Measurements from ENCODE around the gene SMIM7. TPM values are rescaled to one million over a fixed set of nuclear protein-coding genes. Genes with fewer than 3 reads are reported as not detected.

Gene SMIM7
- 69.3 and 81.8 TPM in 2 replicates for total RNA-seq (2022)
- percentile 91 among the genes with signal in this experiment for Bru-seq, nascent RNA
- BruChase-seq, experiment 1, labeled RNA remaining after a 6-hour chase: percentile 96 among the genes with signal in this experiment
- BruChase-seq, experiment 2, labeled RNA remaining after a 2-hour chase: percentile 96 among the genes with signal in this experiment
- long read RNA-seq, transcript SMIM7-208 (5 exons, 2,776 nt): major isoform, 58 of 92 reads
- long read RNA-seq, transcript SMIM7-217 (6 exons, 1,123 nt): minor isoform, 6 of 92 reads
- long read RNA-seq, transcript SMIM7-210 (6 exons, 1,065 nt): minor isoform, 6 of 92 reads
- long read RNA-seq, partial matches to known transcripts: 2 of 92 reads
- long read RNA-seq, other reads (novel, unspliced or antisense): 5 of 92 reads

DNA sequence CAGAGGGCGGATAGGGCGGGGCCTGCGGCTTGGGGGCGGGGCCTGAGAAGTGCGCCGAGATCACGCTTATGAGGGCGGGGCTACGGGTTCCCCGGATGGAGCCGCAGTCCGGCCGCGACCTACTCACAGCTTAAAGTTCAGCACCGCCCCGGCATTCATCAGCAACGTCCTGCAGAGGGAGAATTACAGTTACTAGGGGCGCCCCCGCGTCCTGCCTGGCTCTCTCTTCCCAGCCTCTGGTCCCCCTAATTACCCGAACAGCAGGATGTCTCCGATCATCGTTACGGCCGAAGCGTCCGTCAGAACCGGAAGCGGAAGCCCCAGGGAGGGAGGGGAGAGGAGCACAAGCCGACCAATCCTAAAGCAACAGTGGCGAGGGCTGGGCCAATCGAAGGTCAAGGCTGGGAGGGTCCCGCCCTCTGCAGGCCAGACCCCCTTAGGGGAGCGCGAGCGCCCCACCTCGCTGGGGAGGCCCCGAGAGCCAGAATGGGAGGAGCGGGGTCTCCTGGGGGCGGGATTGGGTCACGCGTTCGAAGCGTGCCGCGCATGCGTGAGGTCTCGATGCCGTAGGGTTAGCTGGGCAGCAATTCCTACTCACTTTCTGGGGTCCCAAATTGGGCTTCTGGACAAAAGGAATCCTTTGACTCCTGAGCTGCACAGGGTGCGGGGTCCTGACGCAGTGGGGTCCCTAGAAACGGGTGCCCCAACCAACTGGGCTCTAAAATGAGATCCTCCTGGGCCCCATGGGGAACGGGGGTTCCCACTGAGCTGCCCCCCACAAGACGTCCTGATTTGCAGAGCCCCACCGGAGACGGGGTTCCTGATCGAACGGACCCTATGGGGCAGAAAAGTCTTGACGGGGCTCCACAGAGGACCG, at the start of gene SMIM7:
TSS of gene SMIM7 (minus strand) at position 313 of the 877 bp plus-strand sequence. CDS start at position 279, 34 bp downstream.
- ChIA-PET CTCF (interaction anchor here (0.7 to 1.1 kb wide), 4 partner anchors 34 to 637 kb away, joined by 3 to 4 read pairs (median 4); no protein-coding TSS in a partner anchor), POLR2A (interaction anchor here (0.6 to 3.7 kb wide), 34 partner anchors 10 to 609 kb away, joined by 3 to 30 read pairs (median 4); partner anchors contain the start of genes C19orf44, CALR3, CHERP and MED26)
- Mint-ChIP-seq H3K27ac (ENCODE audit: low read depth, unreplicated experiment) (peak within 1 kb of the TSS; percentile 94), H3K27me3 (ENCODE audit: insufficient read depth, unreplicated experiment) (no peaks in the 10 kb centered on the region), H3K4me1 (ENCODE audit: insufficient read depth, unreplicated experiment) (peaks cover 7% of the 10 kb centered on the region), H3K4me3 (ENCODE audit: unreplicated experiment) (peak within 1 kb of the TSS; percentile 95), H3K36me3 (ENCODE audit: insufficient read depth, unreplicated experiment) (peaks cover 36% of the 10 kb centered on the region), H3K9me3 (ENCODE audit: unreplicated experiment) (no peaks in the 10 kb centered on the region)
- intact Hi-C loops (cut with micrococcal nuclease): no loop called here
- DNase-seq (ENCODE audit: unreplicated experiment): peak; percentile 99
- TF ChIP-seq, protein P1, sequence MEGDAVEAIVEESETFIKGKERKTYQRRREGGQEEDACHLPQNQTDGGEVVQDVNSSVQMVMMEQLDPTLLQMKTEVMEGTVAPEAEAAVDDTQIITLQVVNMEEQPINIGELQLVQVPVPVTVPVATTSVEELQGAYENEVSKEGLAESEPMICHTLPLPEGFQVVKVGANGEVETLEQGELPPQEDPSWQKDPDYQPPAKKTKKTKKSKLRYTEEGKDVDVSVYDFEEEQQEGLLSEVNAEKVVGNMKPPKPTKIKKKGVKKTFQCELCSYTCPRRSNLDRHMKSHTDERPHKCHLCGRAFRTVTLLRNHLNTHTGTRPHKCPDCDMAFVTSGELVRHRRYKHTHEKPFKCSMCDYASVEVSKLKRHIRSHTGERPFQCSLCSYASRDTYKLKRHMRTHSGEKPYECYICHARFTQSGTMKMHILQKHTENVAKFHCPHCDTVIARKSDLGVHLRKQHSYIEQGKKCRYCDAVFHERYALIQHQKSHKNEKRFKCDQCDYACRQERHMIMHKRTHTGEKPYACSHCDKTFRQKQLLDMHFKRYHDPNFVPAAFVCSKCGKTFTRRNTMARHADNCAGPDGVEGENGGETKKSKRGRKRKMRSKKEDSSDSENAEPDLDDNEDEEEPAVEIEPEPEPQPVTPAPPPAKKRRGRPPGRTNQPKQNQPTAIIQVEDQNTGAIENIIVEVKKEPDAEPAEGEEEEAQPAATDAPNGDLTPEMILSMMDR (IDR thresholded peaks at IDR 0.05; ENCODE audit: unreplicated experiment): no peak
- no TSS peak for BruUV-seq (replicated peaks)

DNA sequence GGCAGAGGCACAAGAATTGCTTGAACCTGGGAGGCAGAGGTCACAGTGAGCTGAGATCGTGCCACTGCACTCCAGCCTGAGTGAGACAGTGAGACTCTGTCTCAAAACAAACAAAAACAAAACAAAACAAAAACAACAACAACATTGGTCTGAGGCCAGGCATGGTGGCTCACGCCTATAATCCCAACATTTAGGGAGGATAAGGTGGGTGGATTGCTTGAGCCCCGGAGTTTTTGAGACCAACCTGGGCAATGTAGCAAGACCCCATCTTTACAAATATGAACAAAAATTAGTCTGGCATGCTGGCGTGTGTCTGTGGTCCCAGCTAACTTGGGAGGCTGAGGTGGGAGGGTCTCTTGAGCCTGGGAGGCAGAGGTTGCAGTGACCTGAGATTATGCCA, 43.7 kb upstream of the SMIM7 start:
- Mint-ChIP-seq H3K9me3 (ENCODE audit: unreplicated experiment) (no peaks in the 10 kb centered on the region), H3K4me1 (ENCODE audit: insufficient read depth, unreplicated experiment) (peaks cover 10% of the 10 kb centered on the region), H3K27me3 (ENCODE audit: insufficient read depth, unreplicated experiment) (no peaks in the 10 kb centered on the region), H3K27ac (ENCODE audit: low read depth, unreplicated experiment) (peak overlapping the region; percentile 52), H3K4me3 (ENCODE audit: unreplicated experiment) (no peak overlapping the region), H3K36me3 (ENCODE audit: insufficient read depth, unreplicated experiment) (no peaks in the 10 kb centered on the region)
- TF ChIP-seq, protein P1 (IDR thresholded peaks at IDR 0.05; ENCODE audit: unreplicated experiment): no peak
- POLR2A ChIA-PET: interaction anchor here (0.6 to 2.3 kb wide), 3 partner anchors 15 to 43 kb away, joined by 3 to 11 read pairs (median 3); partner anchors contain the start of gene TMEM38A
- no TSS peak for BruUV-seq (replicated peaks)
- DNase-seq (ENCODE audit: unreplicated experiment): no peak
- intact Hi-C loops (cut with micrococcal nuclease): no loop called here
- CTCF ChIA-PET: interaction anchor here (0.6 to 1.9 kb wide), 3 partner anchors 11 to 363 kb away, joined by 3 to 10 read pairs (median 3); no protein-coding TSS in a partner anchor

DNA sequence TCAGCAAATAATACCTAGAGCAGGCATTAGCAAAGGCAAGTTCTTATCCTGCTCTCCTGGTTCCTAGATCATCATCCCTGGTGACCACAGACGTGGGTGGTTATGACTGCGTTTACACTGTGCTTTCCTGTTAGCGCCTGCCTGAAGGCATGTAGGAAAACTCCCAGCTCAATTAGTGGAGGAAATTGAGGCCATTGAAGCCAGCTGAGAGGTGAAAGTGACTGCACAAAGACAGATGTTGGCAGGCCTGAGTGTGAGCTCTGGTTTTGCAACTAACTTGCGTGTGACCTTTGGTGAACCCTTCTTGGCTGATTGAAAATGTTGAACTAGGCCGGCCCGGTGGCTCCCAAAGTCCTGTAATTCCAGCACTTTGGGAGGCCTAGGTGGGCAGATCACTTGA, 42.2 kb upstream of the SMIM7 start:
- no peak overlapping the region for H3K4me3 Mint-ChIP-seq (ENCODE audit: unreplicated experiment)
- TF ChIP-seq, protein P1 (IDR thresholded peaks at IDR 0.05; ENCODE audit: unreplicated experiment): no peak
- no peaks in the 10 kb centered on the region for H3K36me3 Mint-ChIP-seq (ENCODE audit: insufficient read depth, unreplicated experiment)
- DNase-seq (ENCODE audit: unreplicated experiment): peak; percentile 93
- no peaks in the 10 kb centered on the region for H3K9me3 Mint-ChIP-seq (ENCODE audit: unreplicated experiment)
- POLR2A ChIA-PET: interaction anchor here (0.6 to 2.3 kb wide), 9 partner anchors 16 to 184 kb away, joined by 3 to 11 read pairs (median 3); partner anchors contain the start of gene TMEM38A
- BruUV-seq (replicated peaks): no TSS peak
- intact Hi-C loops (cut with micrococcal nuclease): no loop called here
- peaks cover 10% of the 10 kb centered on the region for H3K4me1 Mint-ChIP-seq (ENCODE audit: insufficient read depth, unreplicated experiment)
- no peak overlapping the region for H3K27ac Mint-ChIP-seq (ENCODE audit: low read depth, unreplicated experiment)
- no peaks in the 10 kb centered on the region for H3K27me3 Mint-ChIP-seq (ENCODE audit: insufficient read depth, unreplicated experiment)
- CTCF ChIA-PET: interaction anchor here (0.6 to 1.1 kb wide), 4 partner anchors 39 to 375 kb away, joined by 3 to 4 read pairs (median 3); no protein-coding TSS in a partner anchor
